ENCODE data around the gene TMEM30A.

GRCh38 chr6:75286955-75287354 is 2.4 kb upstream of the TMEM30A start:
- TF ChIP-seq, protein P1, sequence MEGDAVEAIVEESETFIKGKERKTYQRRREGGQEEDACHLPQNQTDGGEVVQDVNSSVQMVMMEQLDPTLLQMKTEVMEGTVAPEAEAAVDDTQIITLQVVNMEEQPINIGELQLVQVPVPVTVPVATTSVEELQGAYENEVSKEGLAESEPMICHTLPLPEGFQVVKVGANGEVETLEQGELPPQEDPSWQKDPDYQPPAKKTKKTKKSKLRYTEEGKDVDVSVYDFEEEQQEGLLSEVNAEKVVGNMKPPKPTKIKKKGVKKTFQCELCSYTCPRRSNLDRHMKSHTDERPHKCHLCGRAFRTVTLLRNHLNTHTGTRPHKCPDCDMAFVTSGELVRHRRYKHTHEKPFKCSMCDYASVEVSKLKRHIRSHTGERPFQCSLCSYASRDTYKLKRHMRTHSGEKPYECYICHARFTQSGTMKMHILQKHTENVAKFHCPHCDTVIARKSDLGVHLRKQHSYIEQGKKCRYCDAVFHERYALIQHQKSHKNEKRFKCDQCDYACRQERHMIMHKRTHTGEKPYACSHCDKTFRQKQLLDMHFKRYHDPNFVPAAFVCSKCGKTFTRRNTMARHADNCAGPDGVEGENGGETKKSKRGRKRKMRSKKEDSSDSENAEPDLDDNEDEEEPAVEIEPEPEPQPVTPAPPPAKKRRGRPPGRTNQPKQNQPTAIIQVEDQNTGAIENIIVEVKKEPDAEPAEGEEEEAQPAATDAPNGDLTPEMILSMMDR (IDR thresholded peaks at IDR 0.05), result no peak
- no peak for TF ChIP-seq POLR2A (IDR thresholded peaks at IDR 0.05)

Data from tibial nerve (tissue), 3 donors.